Tibial nerve (tissue), 3 donors: Measurements from ENCODE around the gene ERBB4.

Experiments used
- CTCF ChIP-seq, 5 experiments: fragments of 200-600 bp in 3 of 5; fragments of 450-650 bp in 2 of 5; sonication (generic) in 3 of 5; IDR thresholded peaks; one replicate each; pipeline ENCODE4 v1.5.1; 2016 to 2019; ENCODE audit warnings: antibody characterized with exemption in 5 of 5, mild to moderate bottlenecking in 3 of 5, moderate library complexity in 2 of 5
- POLR2A ChIP-seq, 2 donors: fragments of 450-650 bp; IDR thresholded peaks; one replicate each; pipeline ENCODE4 v1.6.1; 2017; ENCODE audit warnings: antibody characterized with exemption in 2 of 2, mild to moderate bottlenecking in 2 of 2, moderate library complexity in 2 of 2

DNA sequence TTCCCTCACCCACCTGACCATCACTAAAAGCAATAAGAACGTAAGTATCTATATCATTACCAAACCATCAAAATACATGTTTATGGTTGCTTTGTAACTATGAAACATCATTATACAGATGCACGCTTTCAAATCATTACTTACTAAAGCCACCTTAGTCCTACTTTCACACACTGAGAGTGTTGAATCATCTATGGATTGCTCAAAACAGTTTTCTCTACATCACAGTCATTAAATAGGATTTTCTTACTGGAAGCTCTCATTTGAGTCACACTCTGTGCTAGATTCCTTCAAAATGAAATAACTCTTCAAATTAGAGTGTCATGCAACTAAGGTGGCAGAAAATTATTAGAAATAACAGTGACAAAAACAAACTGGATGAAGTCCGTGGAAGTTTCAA is 1103.8 kb downstream of the ERBB4 start:
- TF ChIP-seq POLR2A (IDR thresholded peaks at IDR 0.05) (no peak), CTCF (IDR thresholded peaks at IDR 0.05) (no peak)
